NCI-H2107 (cell line): ENCODE measurements around the gene PABPC3.

Experiments used
- DNase-seq: peaks from one replicate; lab custom pipeline; 2025; lab: John Stamatoyannopoulos, UW

PABPC3 gene

DNA sequence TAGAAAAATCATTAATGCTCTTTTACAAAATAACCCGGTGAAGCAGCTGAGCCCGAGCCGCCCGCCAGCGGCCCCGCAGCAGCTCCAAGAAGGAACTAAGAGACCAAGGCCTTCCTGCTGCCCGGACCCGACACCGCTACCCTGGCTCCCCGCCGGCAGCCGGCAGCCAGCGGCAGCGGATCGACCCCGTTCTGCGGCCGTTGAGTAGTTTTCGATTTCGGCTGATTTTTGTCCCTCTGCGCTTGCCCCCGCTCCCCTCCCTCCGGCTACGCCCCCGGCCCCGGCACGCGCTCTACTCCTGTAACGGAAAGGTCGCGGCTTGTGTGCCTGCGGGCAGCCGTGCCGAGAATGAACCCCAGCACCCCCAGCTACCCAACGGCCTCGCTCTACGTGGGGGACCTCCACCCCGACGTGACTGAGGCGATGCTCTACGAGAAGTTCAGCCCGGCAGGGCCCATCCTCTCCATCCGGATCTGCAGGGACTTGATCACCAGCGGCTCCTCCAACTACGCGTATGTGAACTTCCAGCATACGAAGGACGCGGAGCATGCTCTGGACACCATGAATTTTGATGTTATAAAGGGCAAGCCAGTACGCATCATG, at the start of gene PABPC3:
TSS of gene PABPC3 (plus strand) at position 286 of the 603 bp plus-strand sequence. CDS start at position 349, 63 bp downstream.
- no peak for DNase-seq

- DNase-seq = no peak
Observed at GRCh38 chr13:25046274-25046984, 49.5 kb upstream of the PABPC3 start.

- no peak for DNase-seq
Observed at GRCh38 chr13:25046985-25047511, 48.9 kb upstream of the PABPC3 start.

GRCh38 chr13:25051065-25051464, 44.9 kb upstream of the PABPC3 start:
- no peak for DNase-seq

DNA sequence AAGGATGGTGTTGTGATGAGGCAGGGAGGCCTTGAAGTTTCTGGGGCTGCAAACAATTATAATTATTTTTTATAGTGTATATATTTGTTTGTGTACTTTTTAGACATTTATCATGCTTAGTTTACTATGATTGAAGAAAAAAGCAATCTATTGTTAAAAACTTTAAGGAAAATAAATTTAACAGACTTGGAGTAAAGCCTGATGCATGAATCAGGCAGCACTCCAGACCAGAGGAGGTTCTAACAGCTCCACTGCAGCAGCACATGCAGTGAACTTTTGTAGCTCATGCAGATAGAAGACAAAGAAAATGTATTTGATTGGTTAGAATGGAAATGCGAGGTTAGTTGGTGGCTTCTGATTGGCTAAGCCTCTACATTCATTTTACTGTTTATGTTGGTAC, 36.8 kb upstream of the PABPC3 start:
- DNase-seq = no peak

DNA sequence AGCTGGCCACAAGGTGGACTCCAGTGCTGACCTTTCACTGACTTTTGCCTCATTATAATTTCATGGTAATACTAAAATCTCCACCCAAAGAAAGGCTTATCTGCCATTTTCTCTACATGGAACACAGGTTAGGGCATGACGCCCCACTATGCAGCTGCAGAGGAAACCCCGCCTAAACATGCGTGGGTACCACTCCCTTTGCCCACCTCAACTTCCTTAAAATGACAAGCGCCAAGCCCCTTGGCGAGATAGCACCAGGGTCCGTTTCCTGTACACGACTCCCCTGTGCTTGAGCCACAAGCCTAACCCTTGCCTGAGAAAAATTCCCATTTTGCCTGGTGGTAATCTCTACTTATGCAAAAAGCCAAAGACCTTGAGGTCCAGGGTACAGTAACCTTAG, 36.0 kb upstream of the PABPC3 start:
- no peak for DNase-seq

DNA sequence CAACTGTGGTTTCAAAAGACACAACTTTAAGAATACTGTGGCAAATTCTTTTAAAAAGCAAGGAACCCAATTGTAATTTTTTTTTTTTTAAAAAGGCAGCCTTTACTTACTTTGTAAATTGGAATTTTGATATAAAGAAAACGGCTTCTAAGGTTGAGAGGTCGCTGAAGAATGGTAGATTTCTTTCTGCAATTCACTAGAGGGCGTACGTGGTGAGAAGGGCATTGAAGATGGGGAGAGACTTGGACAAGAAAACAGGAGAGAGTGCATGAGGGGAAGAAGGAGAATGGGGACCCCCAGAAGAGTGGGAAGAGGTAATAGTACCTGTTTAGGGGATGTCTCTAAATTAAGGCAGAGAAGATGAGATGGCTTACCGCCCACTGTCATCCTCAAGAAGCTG, 33.5 kb upstream of the PABPC3 start:
- no peak for DNase-seq

DNA sequence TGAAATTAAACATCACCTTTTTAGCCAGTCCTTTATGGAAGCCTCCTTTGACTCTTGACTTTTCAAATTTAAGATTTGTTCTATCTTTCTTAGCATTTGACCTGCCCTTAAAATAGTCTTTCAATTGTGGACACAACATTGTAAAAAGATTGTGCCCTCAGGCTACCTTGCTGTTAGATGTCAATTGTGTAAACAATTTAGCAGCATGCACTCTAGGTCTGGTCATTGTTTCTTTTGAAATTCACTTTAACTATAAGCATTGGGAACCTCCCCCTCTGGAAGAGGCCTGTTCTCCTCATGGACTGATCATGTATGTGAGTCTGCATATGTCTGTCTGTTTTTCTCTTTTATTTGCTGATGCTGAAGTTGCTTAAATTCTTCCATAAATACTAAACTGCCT, 31.5 kb upstream of the PABPC3 start:
- DNase-seq = no peak

GRCh38 chr13:25065974-25066770, 29.8 kb upstream of the PABPC3 start:
- DNase-seq = no peak

DNA sequence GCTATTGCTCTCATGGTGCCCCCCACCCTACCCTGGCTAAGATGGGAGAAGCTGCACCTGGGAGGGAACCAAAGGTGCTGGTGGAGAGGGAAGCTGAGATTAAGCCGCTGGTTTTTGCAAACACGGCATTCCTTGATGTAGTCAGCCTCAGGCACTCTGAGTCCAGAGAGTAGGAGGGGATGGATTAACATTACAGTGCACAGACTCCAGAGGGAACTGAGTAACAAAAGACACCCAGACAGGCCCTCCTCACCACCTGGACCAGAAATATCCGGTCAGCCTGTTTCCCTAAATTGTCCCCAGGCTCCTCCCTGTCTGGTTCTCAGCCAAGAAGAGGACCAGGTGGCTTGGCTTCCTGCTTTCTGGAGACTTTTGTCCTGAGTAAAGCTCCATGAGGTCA, 28.9 kb upstream of the PABPC3 start:
- DNase-seq = no peak

GRCh38 chr13:25068810-25069209, 27.1 kb upstream of the PABPC3 start:
- no peak for DNase-seq

DNA sequence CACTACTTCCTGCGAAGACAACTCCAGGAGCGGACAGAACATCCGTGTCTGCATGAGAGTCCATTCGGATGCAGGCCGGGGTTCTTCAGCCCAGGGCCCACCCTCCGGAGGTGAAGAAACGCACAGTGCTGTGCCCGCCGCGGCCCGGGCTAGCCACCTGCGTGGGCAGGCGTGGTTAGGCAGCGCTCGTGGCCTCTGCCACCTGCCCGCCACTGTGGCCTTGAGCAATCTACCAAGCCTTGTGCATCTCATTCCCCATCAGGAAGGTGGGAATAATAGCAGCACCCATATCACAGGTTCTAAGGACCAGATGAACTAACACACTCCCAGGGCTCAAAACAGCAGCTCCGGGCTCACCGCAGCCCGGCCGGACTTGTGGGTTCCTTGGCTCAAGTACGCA, 26.7 kb upstream of the PABPC3 start:
- DNase-seq = no peak

DNA sequence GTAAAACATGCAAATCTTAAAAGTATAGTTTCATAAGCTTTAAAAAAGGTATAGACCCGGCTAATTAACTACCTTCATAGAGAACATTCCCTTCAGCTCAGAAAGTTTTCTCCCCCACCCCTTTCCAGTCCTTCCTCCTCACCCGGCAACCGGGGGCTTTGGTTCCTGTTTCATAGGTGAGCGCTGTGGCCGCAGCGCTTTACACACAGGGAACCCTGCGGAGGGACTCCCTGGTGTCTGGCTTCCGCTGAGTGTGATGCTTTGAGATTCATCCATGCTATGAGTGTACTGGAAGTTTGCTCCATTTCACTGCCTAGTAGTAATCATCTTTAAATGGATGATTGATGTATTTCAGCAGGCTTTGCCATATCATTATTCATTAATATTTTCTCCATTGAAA, 26.0 kb upstream of the PABPC3 start:
- DNase-seq = no peak

- no peak for DNase-seq
Observed at GRCh38 chr13:25080773-25081172, 15.2 kb upstream of the PABPC3 start.

- no peak for DNase-seq
Observed at GRCh38 chr13:25084096-25084495, 11.8 kb upstream of the PABPC3 start.

- no peak for DNase-seq
Observed at GRCh38 chr13:25085125-25085742, 10.7 kb upstream of the PABPC3 start.

DNA sequence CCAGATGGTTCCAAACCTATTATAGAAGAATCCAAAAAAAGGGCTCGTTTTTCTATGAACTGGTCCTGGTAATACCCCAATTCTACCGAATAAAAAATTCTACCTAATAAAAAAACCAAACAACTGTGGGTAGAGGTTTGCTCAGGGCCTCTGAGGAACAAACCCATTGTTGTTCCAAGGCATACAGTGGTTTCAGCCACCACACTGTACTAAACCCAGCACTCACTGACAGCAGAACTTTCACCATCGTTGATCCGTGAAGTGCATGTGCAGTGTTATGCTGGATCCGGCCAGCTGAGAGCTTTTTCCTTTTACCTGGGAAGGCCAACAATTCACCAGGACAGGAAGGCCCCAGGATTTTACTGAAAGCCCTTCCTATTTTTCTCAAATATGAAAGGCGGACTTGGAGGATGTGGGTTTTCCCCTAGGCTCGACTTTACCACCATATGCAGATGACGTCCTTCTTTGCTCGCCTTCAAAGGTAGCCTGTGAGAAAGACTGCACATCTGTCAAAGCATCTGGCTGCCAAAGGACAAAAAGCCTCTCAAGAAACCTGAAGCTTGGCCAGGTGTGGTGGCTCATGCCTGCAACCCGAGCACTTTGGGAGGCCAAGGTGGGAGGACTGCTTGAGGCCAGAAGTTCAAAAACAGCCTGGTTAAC, 7.2 kb upstream of the PABPC3 start:
- no peak for DNase-seq

DNA sequence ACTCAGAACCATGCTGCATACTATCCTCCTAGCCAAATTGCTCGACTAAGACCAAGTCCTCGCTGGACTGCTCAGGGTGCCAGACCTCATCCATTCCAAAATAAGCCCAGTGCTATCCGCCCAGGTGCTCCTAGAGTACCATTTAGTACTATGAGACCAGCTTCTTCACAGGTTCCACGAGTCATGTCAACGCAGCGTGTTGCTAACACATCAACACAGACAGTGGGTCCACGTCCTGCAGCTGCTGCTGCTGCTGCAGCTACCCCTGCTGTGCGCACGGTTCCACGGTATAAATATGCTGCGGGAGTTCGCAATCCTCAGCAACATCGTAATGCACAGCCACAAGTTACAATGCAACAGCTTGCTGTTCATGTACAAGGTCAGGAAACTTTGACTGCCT, 1.5 kb downstream of the PABPC3 start:
- DNase-seq = no peak

DNA sequence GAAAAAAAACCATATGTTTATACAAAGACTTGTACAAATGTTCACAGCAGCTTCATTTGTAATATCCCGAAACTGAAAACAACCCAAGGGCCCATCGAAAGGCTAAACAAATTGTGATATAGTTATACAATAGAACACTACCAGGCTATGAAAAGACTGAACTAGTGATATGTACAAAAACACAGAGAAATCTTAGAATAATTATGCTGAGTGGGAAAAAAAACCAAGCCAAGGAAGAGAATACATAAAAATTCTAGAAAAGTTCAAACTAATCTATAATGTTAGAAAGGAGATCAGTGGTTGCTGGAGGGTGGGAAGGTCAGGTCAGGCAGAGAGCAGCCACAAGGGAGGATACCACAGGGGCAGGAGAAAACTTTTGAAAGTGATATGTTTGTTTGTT, 7.8 kb downstream of the PABPC3 start:
- DNase-seq = no peak

DNA sequence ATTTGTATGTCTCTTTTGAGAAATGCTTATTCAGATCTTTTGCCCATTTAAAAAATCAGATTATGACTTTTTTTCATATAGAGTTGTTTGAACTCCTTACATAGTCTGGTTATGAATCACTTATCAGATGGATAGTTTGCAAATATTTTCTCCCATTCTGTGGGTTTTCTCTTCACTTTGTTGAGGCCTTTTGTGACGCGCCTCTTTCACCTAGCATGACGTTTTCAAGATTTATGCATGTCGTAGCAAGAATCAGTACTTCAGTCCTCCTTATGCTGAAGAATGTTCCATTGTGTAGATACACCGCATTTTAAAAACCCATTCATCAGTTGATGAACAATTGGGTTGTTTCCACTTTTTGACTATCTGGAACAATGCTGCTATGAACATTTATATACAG, 13.4 kb downstream of the PABPC3 start:
- DNase-seq = no peak

- no peak for DNase-seq
Observed at GRCh38 chr13:25110956-25111584, 15.1 kb downstream of the PABPC3 start.

DNA sequence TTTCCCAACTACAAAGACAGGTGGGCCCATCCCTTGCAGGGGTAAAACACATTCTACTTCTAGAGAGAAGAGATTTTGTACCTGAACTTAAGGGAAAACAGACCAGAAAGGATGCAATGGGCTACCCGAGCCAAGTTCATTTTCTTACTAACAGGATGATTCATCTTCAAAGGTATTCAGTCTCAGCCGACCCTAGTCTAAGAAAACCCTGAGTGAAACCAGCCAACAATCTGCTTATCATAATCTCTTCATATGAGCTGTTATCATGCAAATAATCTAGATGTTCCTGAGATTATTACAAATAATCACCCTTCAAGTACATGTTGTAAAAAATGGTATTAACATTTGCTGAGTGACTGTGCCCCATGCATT, 15.6 kb downstream of the PABPC3 start:
- no peak for DNase-seq
